H1 (cell line): ENCODE results near the gene HELQ. TPM values are rescaled to one million over a fixed set of nuclear protein-coding genes. Genes with fewer than 3 reads are reported as not detected.

ENCODE experiments used
- CTCF ChIA-PET: fragments of 300-600 bp; sonication (Branson Sonifier 250); formaldehyde crosslinking; loops from one replicate; lab custom pipeline; 2021; ENCODE audit not compliant: partially characterized antibody; lab: Charles Lee
- POLR2A ChIA-PET: fragments of 300-600 bp; sonication (Branson Sonifier 250); formaldehyde crosslinking; loops from one replicate; lab custom pipeline; 2021; ENCODE audit warnings: inconsistent platforms; ENCODE audit not compliant: partially characterized antibody; lab: Charles Lee
- DNase-seq, 2 experiments: peaks; one replicate each; pipeline versions ENCODE4 v3.0.0 to v3.0.0-alpha.2; 2010 to 2022; ENCODE audit warnings: low spot score in 2 of 2, low read depth in 1 of 2, mixed read lengths in 1 of 2
- FAIRE-seq: peaks from 2 replicates; lab custom pipeline; 2011; peaks lifted over from hg19 to GRCh38; lab: Jason Lieb, UNC
- H2AFZ ChIP-seq: 2 replicates; pipeline ENCODE4 v1.8.1; 2012; ENCODE audit warnings: low read length, inconsistent platforms
- H2AK5ac ChIP-seq: 2 replicates; pipeline ENCODE4 v1.6.1; 2013; ENCODE audit warnings: low read depth, low read length
- H2BK120ac ChIP-seq: replicated peaks from 2 replicates; pipeline ENCODE3; 2013; ENCODE audit warnings: low read depth, low read length, inconsistent platforms
- H2BK12ac ChIP-seq: 2 replicates; pipeline ENCODE4 v1.6.1; 2013; ENCODE audit warnings: low read depth, low read length
- H2BK15ac ChIP-seq: 2 replicates; pipeline ENCODE4 v1.6.1; 2013; ENCODE audit warnings: low read length
- H2BK20ac ChIP-seq: 2 replicates; pipeline ENCODE4 v1.6.1; 2013; ENCODE audit warnings: low read length
- H2BK5ac ChIP-seq: 2 replicates; pipeline ENCODE4 v1.6.1; 2013; ENCODE audit warnings: low read depth, low read length
- H3K14ac ChIP-seq: 2 replicates; pipeline ENCODE4 v1.6.1; 2013; ENCODE audit warnings: inconsistent platforms; ENCODE audit not compliant: insufficient read length
- H3K18ac ChIP-seq: 2 replicates; pipeline ENCODE4 v1.6.1; 2013; ENCODE audit warnings: low read length; ENCODE audit errors: extremely low read depth
- H3K23ac ChIP-seq: 2 replicates; pipeline ENCODE4 v1.6.1; 2013; ENCODE audit warnings: inconsistent platforms; ENCODE audit not compliant: insufficient read length
- H3K23me2 ChIP-seq: 2 replicates; pipeline ENCODE4 v1.6.1; 2013; ENCODE audit warnings: low read depth, low read length
- H3K27ac ChIP-seq: 2 replicates; pipeline ENCODE4 v1.6.1; 2011; ENCODE audit warnings: low read depth, low read length, inconsistent platforms
- H3K27me3 ChIP-seq, 4 experiments: replicated peaks in 1 of 4; 1 replicate in 1 of 4; 2 replicates in 3 of 4; pipeline versions ENCODE4 v1.6.1 to v1.8.1; 2011 to 2013; ENCODE audit warnings: low read length in 3 of 4, mild to moderate bottlenecking in 3 of 4, inconsistent platforms in 2 of 4, mixed read lengths in 2 of 4, moderate library complexity in 1 of 4; ENCODE audit not compliant: control insufficient read depth in 3 of 4, insufficient read depth in 3 of 4; ENCODE audit errors: extremely low read depth in 1 of 4
- H3K36me3 ChIP-seq, 4 experiments: 2 replicates each; pipeline versions ENCODE4 v1.6.1 to v1.8.1; 2011 to 2013; ENCODE audit warnings: mild to moderate bottlenecking in 4 of 4, low read length in 3 of 4, moderate library complexity in 2 of 4, control low read depth in 1 of 4, inconsistent platforms in 1 of 4; ENCODE audit not compliant: insufficient read depth in 4 of 4, control insufficient read depth in 2 of 4
- H3K4ac ChIP-seq: replicated peaks from 2 replicates; pipeline ENCODE3; 2013; ENCODE audit warnings: low read length, low read depth, mixed read lengths, inconsistent platforms; ENCODE audit not compliant: insufficient read length
- H3K4me1 ChIP-seq, 4 experiments: replicated peaks in 1 of 4; 1 replicate in 1 of 4; 2 replicates in 3 of 4; pipeline versions ENCODE4 v1.6.1 to v1.8.1; 2011 to 2013; ENCODE audit warnings: low read length in 3 of 4, inconsistent platforms in 2 of 4, mixed read lengths in 1 of 4; ENCODE audit not compliant: insufficient read depth in 4 of 4, control insufficient read depth in 3 of 4
- H3K4me2 ChIP-seq, 2 experiments: 2 replicates each; pipeline versions ENCODE4 v1.6.1 to v1.8.1; 2011 to 2013; ENCODE audit warnings: low read depth in 2 of 2, low read length in 2 of 2, control low read depth in 1 of 2, inconsistent platforms in 1 of 2, mild to moderate bottlenecking in 1 of 2; ENCODE audit not compliant: insufficient read depth in 1 of 2
- H3K4me3 ChIP-seq, 4 experiments: fragments of 200-600, 300-600 bp in 1 of 4; sonication (generic), shearing (Covaris generic), sonication (Bioruptor Twin) in 1 of 4; 2 replicates each; pipeline versions ENCODE4 v1.5.1 to v1.8.1; 2011 to 2016; ENCODE audit warnings: low read length in 4 of 4, low read depth in 3 of 4, control low read depth in 2 of 4, inconsistent platforms in 2 of 4, mild to moderate bottlenecking in 2 of 4, mixed read lengths in 1 of 4, moderate library complexity in 1 of 4; ENCODE audit not compliant: insufficient read depth in 2 of 4; ENCODE audit errors: extremely low read depth in 1 of 4
- H3K56ac ChIP-seq: replicated peaks from 2 replicates; pipeline ENCODE3; 2013; ENCODE audit warnings: low read depth, mild to moderate bottlenecking, mixed read lengths, low read length, inconsistent platforms; ENCODE audit not compliant: insufficient read length
- H3K79me1 ChIP-seq: 2 replicates; pipeline ENCODE4 v1.6.1; 2013; ENCODE audit warnings: low read depth, low read length, control low read depth
- H3K79me2 ChIP-seq, 2 experiments: 2 replicates each; pipeline versions ENCODE4 v1.6.1 to v1.8.1; 2012 to 2013; ENCODE audit warnings: low read length in 2 of 2, mild to moderate bottlenecking in 2 of 2, inconsistent platforms in 1 of 2; ENCODE audit not compliant: insufficient read depth in 2 of 2, control insufficient read depth in 1 of 2
- H3K9ac ChIP-seq, 4 experiments: replicated peaks in 1 of 4; 1 replicate in 1 of 4; 2 replicates in 3 of 4; pipeline versions ENCODE4 v1.6.1 to v1.8.1; 2011 to 2013; ENCODE audit warnings: low read depth in 3 of 4, low read length in 3 of 4, control low read depth in 2 of 4, mild to moderate bottlenecking in 2 of 4, moderate library complexity in 2 of 4, inconsistent platforms in 1 of 4; ENCODE audit errors: extremely low read depth in 1 of 4
- H3K9me3 ChIP-seq, 2 experiments: 2 replicates each; pipeline versions ENCODE4 v1.6.1 to v1.8.1; 2012 to 2013; ENCODE audit warnings: mild to moderate bottlenecking in 2 of 2, moderate library complexity in 2 of 2, control low read depth in 1 of 2, inconsistent platforms in 1 of 2, low read depth in 1 of 2, low read length in 1 of 2, mixed read lengths in 1 of 2; ENCODE audit not compliant: insufficient read depth in 2 of 2
- H4K20me1 ChIP-seq, 2 experiments: replicated peaks in 1 of 2; 2 replicates each; pipeline versions ENCODE3 to v1.8.1; 2011 to 2013; ENCODE audit warnings: inconsistent platforms in 2 of 2, low read length in 2 of 2, mild to moderate bottlenecking in 1 of 2; ENCODE audit not compliant: insufficient read depth in 2 of 2, control insufficient read depth in 1 of 2
- H4K5ac ChIP-seq: 2 replicates; pipeline ENCODE4 v1.6.1; 2013; ENCODE audit warnings: low read length, low read depth, mixed read lengths, inconsistent platforms; ENCODE audit not compliant: insufficient read length
- H4K8ac ChIP-seq: 2 replicates; pipeline ENCODE4 v1.8.0; 2013; ENCODE audit warnings: mild to moderate bottlenecking, moderate library complexity, low read length, inconsistent platforms; ENCODE audit not compliant: insufficient read depth; ENCODE audit errors: extremely low read depth
- H4K91ac ChIP-seq: replicated peaks from 2 replicates; pipeline ENCODE3; 2013; ENCODE audit warnings: low read length, mixed read lengths, inconsistent platforms; ENCODE audit not compliant: insufficient read length
- ASH2L ChIP-seq: fragments of 200-600, 300-600 bp; sonication (generic); IDR thresholded peaks from one replicate; pipeline ENCODE4 v1.7.1; 2017; ENCODE audit warnings: low read length
- JUND ChIP-seq: IDR thresholded peaks from 2 replicates; pipeline ENCODE4 v1.6.1; 2011; ENCODE audit warnings: mild to moderate bottlenecking, improper control_type of control experiment, low read length
- PHF8 ChIP-seq: fragments of 200-600 bp; sonication (generic); conservative IDR thresholded peaks from 2 replicates; pipeline ENCODE4 v1.7.1; 2012; ENCODE audit warnings: low read depth, mild to moderate bottlenecking, inconsistent platforms, low read length, moderate library complexity
- RAD21 ChIP-seq, 2 experiments: IDR thresholded peaks in 1 of 2; conservative IDR thresholded peaks in 1 of 2; 2 replicates each; pipeline ENCODE4 v1.6.1; 2011; ENCODE audit warnings: low read depth in 2 of 2, low read length in 2 of 2, improper control_type of control experiment in 1 of 2, inconsistent platforms in 1 of 2, mild to moderate bottlenecking in 1 of 2, moderate library complexity in 1 of 2
- SIN3A ChIP-seq, 2 experiments: IDR thresholded peaks in 1 of 2; conservative IDR thresholded peaks in 1 of 2; 2 replicates each; pipeline ENCODE4 v1.6.1; 2011 to 2012; ENCODE audit warnings: low read length in 2 of 2, improper control_type of control experiment in 1 of 2, low read depth in 1 of 2, mild to moderate bottlenecking in 1 of 2
- USF2 ChIP-seq: IDR thresholded peaks from 2 replicates; pipeline ENCODE4 v1.6.1; 2011; ENCODE audit warnings: low read length, improper control_type of control experiment
- WGBS, 2 experiments: shearing (Covaris generic) in 1 of 2; methylation state at CpG; one replicate each; pipeline versions ENCODE4 v1.1.6 to v1.1.7; 2013 to 2015; ENCODE audit warnings: low lambda C conversion rate in 2 of 2, mixed read lengths in 2 of 2, inconsistent platforms in 1 of 2, low coverage in 1 of 2, missing lambda C conversion rate in 1 of 2; ENCODE audit not compliant: insufficient replicate concordance in 2 of 2, insufficient coverage in 1 of 2, insufficient read length in 1 of 2; ENCODE audit errors: extremely low coverage in 1 of 2, missing lambda C conversion rate in 1 of 2; 5-methylcytosine and 5-hydroxymethylcytosine counted together
- polyA plus RNA-seq, 7 experiments: library from polyadenylated mRNA; depleted of rRNA in 3 of 7; stranded (reverse) in 5 of 7; unstranded in 2 of 7; fragments of >200 nt in 5 of 7; fragments of 200-250 nt in 2 of 7; gene quantifications; 1 replicate in 5 of 7; 2 replicates in 1 of 7; 4 replicates in 1 of 7; pipeline versions ENCODE4 v1.2.1 to v1.2.3, GENCODE V29; 2011 to 2013; ENCODE audit warnings: missing spikeins in 2 of 7, mixed read lengths in 2 of 7
- total RNA-seq: library from RNA; stranded (reverse); fragmentation: NEBNext Ultra II Directional; extraction: Animal tissue kit (Norgen Biotek cat#: 25700); gene quantifications from 2 replicates; pipeline ENCODE4 v1.2.1, GENCODE V29; 2021

The HELQ gene
- total and polyA plus RNA-seq, 2 of the 8 experiments (the other 6 are each of a cell fraction or from before 2014, with no cell fraction given), result 4.7 to 9.0 TPM

GRCh38 chr4:83361416-83362103 is 94.1 kb downstream of the HELQ start:
- no peaks in the 10 kb centered on the region for H3K36me3 ChIP-seq
- no peak overlapping the region for H3K14ac ChIP-seq
- peak overlapping the region; percentile 70 for H2BK12ac ChIP-seq
- no peaks in the 10 kb centered on the region for H3K23me2 ChIP-seq
- 64% methylated on average over 7 of the region's 7 CpGs; no CpG with 5 or more reads in 1 of the 2 experiments for WGBS, 2 experiments
- peak; percentile 71 for FAIRE-seq
- ChIA-PET POLR2A (interaction anchor here (1.0 to 1.9 kb wide), 2 partner anchors 12 to 14 kb away, joined by 3 to 4 read pairs; no protein-coding TSS in a partner anchor), CTCF (interaction anchor here (0.7 to 3.1 kb wide), 14 partner anchors 7 to 94 kb away, joined by 3 to 20 read pairs (median 4); partner anchors contain the start of genes HELQ and MRPS18C)
- peak in 1 of 2 experiments; percentile 46 for DNase-seq
- TF ChIP-seq ASH2L, result peak; percentile 16
- no peak for TF ChIP-seq PHF8
- TF ChIP-seq RAD21 (IDR thresholded peaks at IDR 0.05 in 1 of 2, conservative IDR thresholded peaks at IDR 0.05 in 1 of 2; ENCODE audit: low read depth in 2 of 2, low read length in 2 of 2), result no peak
- peak; percentile 55; the same call in 1 of the 2 replicates for TF ChIP-seq USF2
- 0 out of 2 replicates have a peak, but pooled peaks have one; percentile 31 for TF ChIP-seq JUND
- TF ChIP-seq SIN3A (conservative IDR thresholded peaks at IDR 0.05 in 1 of 2, IDR thresholded peaks at IDR 0.05 in 1 of 2; ENCODE audit: low read depth in 1 of 2, low read length in 2 of 2), result 0 out of 4 replicates have a peak, but pooled peaks have one; percentile 17 to 33
- no peak overlapping the region for H4K8ac ChIP-seq
- H2BK15ac ChIP-seq, result no peak overlapping the region
- H4K5ac ChIP-seq, result peak overlapping the region; percentile 31
- H3K9ac ChIP-seq, result no peak overlapping the region; a peak in 1 of 7 replicates
- H3K27me3 ChIP-seq, result no peaks in the 10 kb centered on the region
- H2BK120ac ChIP-seq, result peak overlapping the region; percentile 61
- H4K20me1 ChIP-seq, result no peaks in the 10 kb centered on the region
- H2BK20ac ChIP-seq, result no peak overlapping the region
- no peak overlapping the region for H3K18ac ChIP-seq
- H3K79me1 ChIP-seq, result no peaks in the 10 kb centered on the region
- no peak overlapping the region for H4K91ac ChIP-seq
- no peak overlapping the region for H3K4me3 ChIP-seq
- H2AFZ ChIP-seq, result peak overlapping the region; percentile 19
- H3K9me3 ChIP-seq, result no peaks in the 10 kb centered on the region
- no peak overlapping the region for H3K23ac ChIP-seq
- H2AK5ac ChIP-seq, result no peak overlapping the region
- no peaks in the 10 kb centered on the region for H3K79me2 ChIP-seq
- H2BK5ac ChIP-seq, result peak overlapping the region; percentile 89; the same call in 1 of the 2 replicates
- peak overlapping the region; percentile 33; the same call in 1 of the 2 replicates for H3K27ac ChIP-seq
- no peak overlapping the region for H3K56ac ChIP-seq
- peaks cover 0 to 7% (median 1%) of the 10 kb centered on the region in 4 experiments; a peak in 3 of 7 replicates for H3K4me1 ChIP-seq
- peak overlapping the region; percentile 24 to 32; a peak in 3 of 4 replicates for H3K4me2 ChIP-seq
- no peak overlapping the region for H3K4ac ChIP-seq
